ENCODE measurements around the gene OR5J2. TPM values are rescaled to one million over a fixed set of nuclear protein-coding genes. Genes with fewer than 3 reads are reported as not detected.
"Not testable (repeated sequence)": the region's sequence is repeated elsewhere in the genome, so short reads cannot be mapped to it uniquely, and the experiment has no call there.

OR5J2 gene
- total RNA-seq, 1 donor from 2014 or later = not detected

- Mint-ChIP-seq H3K27ac (ENCODE audit: unreplicated experiment) (no peak overlapping the region), H3K9me3 (ENCODE audit: unreplicated experiment) (peaks cover 11% of the 10 kb centered on the region), H3K36me3 (ENCODE audit: unreplicated experiment) (no peaks in the 10 kb centered on the region), H3K4me1 (ENCODE audit: unreplicated experiment) (no peaks in the 10 kb centered on the region), H3K27me3 (ENCODE audit: unreplicated experiment) (no peaks in the 10 kb centered on the region), H3K4me3 (ENCODE audit: unreplicated experiment) (no peak overlapping the region)
- no peak for DNase-seq (ENCODE audit: extremely low spot score, unreplicated experiment)
- TF ChIP-seq CTCF (IDR thresholded peaks at IDR 0.05) = no peak
These were observed 20.3 kb downstream of the OR5J2 start for GRCh38 chr11:56196705-56197104.

- Mint-ChIP-seq H3K4me3 (ENCODE audit: unreplicated experiment) (no peak overlapping the region), H3K4me1 (ENCODE audit: unreplicated experiment) (no peaks in the 10 kb centered on the region), H3K27ac (ENCODE audit: unreplicated experiment) (no peak overlapping the region), H3K36me3 (ENCODE audit: unreplicated experiment) (no peaks in the 10 kb centered on the region), H3K9me3 (ENCODE audit: unreplicated experiment) (peaks cover 11% of the 10 kb centered on the region), H3K27me3 (ENCODE audit: unreplicated experiment) (no peaks in the 10 kb centered on the region)
- no peak for TF ChIP-seq CTCF (IDR thresholded peaks at IDR 0.05)
- DNase-seq (ENCODE audit: extremely low spot score, unreplicated experiment) = no peak
These were observed 20.9 kb downstream of the OR5J2 start for GRCh38 chr11:56197367-56197766.

GRCh38 chr11:56207790-56208189, 31.4 kb downstream of the OR5J2 start:
- Mint-ChIP-seq H3K27ac (ENCODE audit: unreplicated experiment) (no peak overlapping the region), H3K27me3 (ENCODE audit: unreplicated experiment) (no peaks in the 10 kb centered on the region), H3K4me3 (ENCODE audit: unreplicated experiment) (no peak overlapping the region), H3K4me1 (ENCODE audit: unreplicated experiment) (no peaks in the 10 kb centered on the region), H3K9me3 (ENCODE audit: unreplicated experiment) (peaks cover 9% of the 10 kb centered on the region), H3K36me3 (ENCODE audit: unreplicated experiment) (no peaks in the 10 kb centered on the region)
- no peak for DNase-seq (ENCODE audit: extremely low spot score, unreplicated experiment)
- TF ChIP-seq CTCF (IDR thresholded peaks at IDR 0.05) = no peak

GRCh38 chr11:56214537-56214936, 38.1 kb downstream of the OR5J2 start:
- no peak for TF ChIP-seq CTCF (IDR thresholded peaks at IDR 0.05)
- Mint-ChIP-seq H3K9me3 (ENCODE audit: unreplicated experiment) (peaks cover 28% of the 10 kb centered on the region), H3K4me3 (ENCODE audit: unreplicated experiment) (no peak overlapping the region), H3K27me3 (ENCODE audit: unreplicated experiment) (no peaks in the 10 kb centered on the region), H3K4me1 (ENCODE audit: unreplicated experiment) (no peaks in the 10 kb centered on the region), H3K36me3 (ENCODE audit: unreplicated experiment) (no peaks in the 10 kb centered on the region), H3K27ac (ENCODE audit: unreplicated experiment) (no peak overlapping the region)
- no peak for DNase-seq (ENCODE audit: extremely low spot score, unreplicated experiment)

GRCh38 chr11:56219735-56220134, 43.3 kb downstream of the OR5J2 start:
- not testable (repeated sequence) for H3K4me3 Mint-ChIP-seq (ENCODE audit: unreplicated experiment); H3K4me1 Mint-ChIP-seq (ENCODE audit: unreplicated experiment); H3K27me3 Mint-ChIP-seq (ENCODE audit: unreplicated experiment); H3K27ac Mint-ChIP-seq (ENCODE audit: unreplicated experiment); DNase-seq (ENCODE audit: extremely low spot score, unreplicated experiment); H3K36me3 Mint-ChIP-seq (ENCODE audit: unreplicated experiment)
- H3K9me3 Mint-ChIP-seq (ENCODE audit: unreplicated experiment) = peaks cover 40% of the 10 kb centered on the region

Other genes with a start within 250 kb of the OR5J2 start
- not detected in 2 replicates for gene OR5I1, start 240.2 kb upstream of the OR5J2 start, total RNA-seq
- not detected in 2 replicates for gene OR10AG1, start 206.7 kb upstream of the OR5J2 start, total RNA-seq
- gene OR5F1, start 182.0 kb upstream of the OR5J2 start, total RNA-seq = not detected in 2 replicates
- not detected in 2 replicates for gene OR5AS1, start 149.0 kb upstream of the OR5J2 start, total RNA-seq
- not detected in 2 replicates for gene OR8I2, start 83.3 kb upstream of the OR5J2 start, total RNA-seq
- not detected in 2 replicates for gene OR8H2, start 72.9 kb upstream of the OR5J2 start, total RNA-seq
- gene OR8H3, start 54.2 kb upstream of the OR5J2 start, total RNA-seq = not detected in 2 replicates
- gene OR8J3, start 36.4 kb upstream of the OR5J2 start, total RNA-seq = not detected in 2 replicates
- gene OR8K5, start 16.3 kb upstream of the OR5J2 start, total RNA-seq = not detected in 2 replicates
- not detected in 2 replicates for gene OR5T2, start 57.6 kb downstream of the OR5J2 start, total RNA-seq
- gene OR5T3, start 75.6 kb downstream of the OR5J2 start, total RNA-seq = not detected in 2 replicates
- not detected in 2 replicates for gene OR5T1, start 97.5 kb downstream of the OR5J2 start, total RNA-seq
- gene OR8H1, start 115.6 kb downstream of the OR5J2 start, total RNA-seq = not detected in 2 replicates
- gene OR8K3, start 138.5 kb downstream of the OR5J2 start, total RNA-seq = not detected in 2 replicates
- not detected in 2 replicates for gene OR8K1, start 169.4 kb downstream of the OR5J2 start, total RNA-seq
- not detected in 2 replicates for gene OR8J1, start 177.7 kb downstream of the OR5J2 start, total RNA-seq
- gene OR8U1, start 199.0 kb downstream of the OR5J2 start, total RNA-seq = not detected in 2 replicates
- not detected in 2 replicates for gene OR5AL1, start 236.1 kb downstream of the OR5J2 start, total RNA-seq

Measured in osteocyte (in vitro differentiated cells).